ENCODE data around the gene MSRB1.
A peak's percentile ranks its signal among the peaks of the same experiment; 100 is the strongest.

Gene MSRB1

DNA sequence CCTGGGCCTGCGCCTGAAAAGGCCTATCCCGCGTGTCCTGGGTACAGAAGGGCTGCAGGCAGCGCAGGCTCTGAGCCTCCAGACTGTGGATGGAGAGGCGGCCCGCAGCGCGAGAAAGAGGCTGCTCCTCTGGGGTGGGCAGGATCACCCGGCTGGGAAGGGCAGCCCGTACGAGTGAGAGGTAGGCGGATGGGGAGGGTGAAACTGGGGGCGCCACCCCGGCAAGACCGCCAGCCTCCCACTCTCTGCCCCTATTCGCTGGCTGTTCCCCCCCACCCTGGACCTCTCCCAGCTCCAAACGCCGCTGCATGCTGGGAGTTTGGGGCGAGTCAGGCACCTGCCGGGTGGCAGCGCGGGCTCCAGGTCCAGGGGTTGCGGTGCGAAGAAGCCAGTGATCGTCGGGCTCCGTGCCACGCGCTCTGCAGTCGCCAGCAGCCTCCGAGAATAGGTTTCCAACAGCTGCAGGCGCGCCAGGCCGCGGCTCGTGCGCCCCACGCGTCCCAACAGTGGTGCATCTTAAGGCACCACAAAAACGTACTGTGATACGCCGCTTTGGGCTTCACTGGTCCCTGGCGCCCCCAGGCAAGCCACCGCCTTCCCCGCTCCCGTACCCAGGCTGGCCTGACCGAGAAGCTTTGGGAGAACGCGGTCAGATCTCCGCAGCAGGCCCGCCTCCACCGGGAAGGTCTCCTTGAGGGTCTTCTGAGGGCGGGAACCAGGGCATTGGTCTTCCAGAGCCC lies 37.2 kb upstream of the MSRB1 start:
- Histone ChIP-seq H3K27ac (peak overlapping the region in 1 of 21 experiments; percentile 80), H3K4me3 (peak overlapping the region in 1 of 7 experiments; percentile 32)

DNA sequence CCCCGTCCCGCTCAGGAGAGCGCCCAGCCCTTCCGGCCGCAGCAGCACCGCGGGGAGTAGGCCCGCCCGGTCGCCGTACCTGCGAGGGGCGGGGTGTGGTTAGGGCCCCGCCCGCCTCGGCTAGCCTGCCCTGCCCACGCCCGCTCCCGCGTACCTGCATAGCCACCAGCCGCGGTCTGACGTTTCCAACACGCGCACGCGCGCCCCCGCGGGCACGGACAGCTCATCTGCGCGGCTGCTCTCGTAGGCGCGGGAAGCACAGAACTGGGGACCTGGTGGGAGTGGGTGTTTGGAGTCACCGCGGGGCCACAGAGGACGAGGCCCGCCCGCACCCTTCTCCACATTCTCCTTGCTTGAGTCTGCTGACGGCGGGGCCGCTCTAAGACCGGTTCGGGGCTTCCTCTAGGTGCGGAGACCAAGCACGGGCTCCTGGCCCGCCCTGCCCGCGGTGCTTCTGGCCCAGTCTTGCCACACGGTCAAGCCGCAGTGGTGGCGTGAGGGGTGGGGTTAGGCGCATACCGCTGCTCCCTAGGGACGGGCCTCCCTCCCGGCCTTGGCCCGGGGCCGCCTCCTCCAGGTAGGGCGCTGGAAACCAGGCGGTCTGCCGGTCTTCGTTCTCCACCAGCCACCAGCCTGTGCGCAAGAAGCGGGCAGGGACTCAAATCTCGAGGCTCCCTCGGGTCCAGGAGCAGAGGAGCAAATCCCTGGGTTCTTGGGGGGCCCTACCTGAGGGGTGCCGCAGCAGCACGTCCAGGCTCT lies 36.5 kb upstream of the MSRB1 start:
- Histone ChIP-seq H3K27ac (peak overlapping the region in 7 of 21 experiments; percentile 10 to 80 (median 56)), H3K4me3 (peak overlapping the region in 5 of 7 experiments; percentile 16 to 32 (median 22))

DNA sequence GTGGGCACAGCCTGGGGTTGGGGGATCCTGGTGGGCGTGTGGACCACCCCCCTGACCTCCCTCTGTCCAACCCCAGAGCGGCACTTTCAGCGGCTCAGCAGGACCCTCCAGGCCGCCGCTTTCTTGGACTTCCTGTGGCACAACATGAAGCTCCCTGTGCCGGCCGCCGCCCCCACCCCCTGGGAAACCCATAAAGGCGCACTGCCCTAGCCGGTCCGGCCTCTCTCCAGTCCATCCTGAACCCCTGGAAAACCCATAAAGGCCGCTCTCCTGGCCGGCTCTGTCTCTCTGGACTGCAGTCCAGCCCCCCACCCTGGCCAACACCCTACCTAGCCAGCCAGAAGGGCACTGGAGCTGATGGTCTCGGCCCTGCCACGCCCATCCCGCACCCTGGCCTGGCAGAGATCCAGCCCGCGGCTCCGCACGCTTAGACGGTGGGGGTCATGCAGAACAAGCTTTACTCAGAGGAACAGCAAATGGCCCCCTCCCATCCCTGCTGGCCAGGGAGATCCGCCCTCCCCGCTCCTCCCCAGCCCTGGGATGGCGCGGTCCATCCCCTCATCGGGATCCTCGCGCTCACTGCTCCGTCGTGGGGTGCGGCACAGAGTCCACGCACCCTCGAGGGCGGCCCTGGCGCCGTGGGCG lies 35.6 kb upstream of the MSRB1 start:
- peak overlapping the region in 8 of 21 experiments; percentile 10 to 80 (median 53) for H3K27ac ChIP-seq
- H3K4me3 ChIP-seq, result peak overlapping the region in 5 of 7 experiments; percentile 16 to 32 (median 22)

- Histone ChIP-seq H3K27ac (no peak overlapping the region), H3K4me3 (no peak overlapping the region)
Measured at GRCh38 chr16:1977875-1978268, 34.9 kb upstream of the MSRB1 start.

DNA sequence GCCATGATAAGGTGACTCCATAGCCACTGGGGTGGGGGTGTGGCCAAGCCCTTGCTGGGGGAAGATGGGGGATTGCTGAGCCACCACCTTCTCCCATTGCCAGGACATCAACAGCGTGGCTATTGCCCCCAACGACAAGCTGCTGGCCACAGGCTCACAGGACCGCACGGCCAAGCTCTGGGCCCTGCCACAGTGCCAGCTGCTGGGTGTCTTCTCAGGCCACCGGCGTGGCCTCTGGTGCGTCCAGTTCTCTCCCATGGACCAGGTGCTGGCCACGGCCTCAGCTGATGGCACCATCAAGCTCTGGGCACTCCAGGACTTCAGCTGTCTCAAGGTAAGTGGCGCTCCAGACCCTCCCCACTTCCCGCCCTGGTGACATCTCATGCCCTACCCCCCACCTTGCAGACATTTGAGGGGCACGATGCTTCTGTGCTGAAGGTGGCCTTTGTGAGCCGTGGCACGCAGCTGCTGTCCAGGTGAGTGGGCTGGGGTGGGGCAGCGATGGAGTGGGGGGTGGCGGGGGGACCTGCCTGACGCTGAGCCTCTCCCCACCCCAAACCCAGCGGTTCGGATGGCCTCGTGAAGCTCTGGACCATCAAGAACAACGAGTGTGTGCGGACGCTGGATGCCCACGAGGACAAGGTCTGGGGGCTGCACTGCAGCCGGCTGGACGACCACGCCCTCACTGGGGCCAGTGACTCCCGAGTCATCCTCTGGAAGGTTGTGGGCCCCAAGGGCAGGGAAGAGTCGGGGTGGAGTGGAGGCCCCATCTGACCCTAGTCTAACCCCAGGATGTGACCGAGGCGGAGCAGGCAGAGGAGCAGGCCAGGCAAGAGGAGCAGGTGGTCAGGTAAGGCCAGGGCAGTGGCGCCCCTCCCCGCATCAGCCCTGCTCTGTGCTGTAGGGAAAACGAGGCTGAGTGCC lies 34.2 kb upstream of the MSRB1 start:
- Histone ChIP-seq H3K4me3 (no peak overlapping the region), H3K27ac (no peak overlapping the region)

- Histone ChIP-seq H3K4me3 (no peak overlapping the region), H3K27ac (no peak overlapping the region)
Measured at GRCh38 chr16:1976216-1976520, 33.2 kb upstream of the MSRB1 start.

DNA sequence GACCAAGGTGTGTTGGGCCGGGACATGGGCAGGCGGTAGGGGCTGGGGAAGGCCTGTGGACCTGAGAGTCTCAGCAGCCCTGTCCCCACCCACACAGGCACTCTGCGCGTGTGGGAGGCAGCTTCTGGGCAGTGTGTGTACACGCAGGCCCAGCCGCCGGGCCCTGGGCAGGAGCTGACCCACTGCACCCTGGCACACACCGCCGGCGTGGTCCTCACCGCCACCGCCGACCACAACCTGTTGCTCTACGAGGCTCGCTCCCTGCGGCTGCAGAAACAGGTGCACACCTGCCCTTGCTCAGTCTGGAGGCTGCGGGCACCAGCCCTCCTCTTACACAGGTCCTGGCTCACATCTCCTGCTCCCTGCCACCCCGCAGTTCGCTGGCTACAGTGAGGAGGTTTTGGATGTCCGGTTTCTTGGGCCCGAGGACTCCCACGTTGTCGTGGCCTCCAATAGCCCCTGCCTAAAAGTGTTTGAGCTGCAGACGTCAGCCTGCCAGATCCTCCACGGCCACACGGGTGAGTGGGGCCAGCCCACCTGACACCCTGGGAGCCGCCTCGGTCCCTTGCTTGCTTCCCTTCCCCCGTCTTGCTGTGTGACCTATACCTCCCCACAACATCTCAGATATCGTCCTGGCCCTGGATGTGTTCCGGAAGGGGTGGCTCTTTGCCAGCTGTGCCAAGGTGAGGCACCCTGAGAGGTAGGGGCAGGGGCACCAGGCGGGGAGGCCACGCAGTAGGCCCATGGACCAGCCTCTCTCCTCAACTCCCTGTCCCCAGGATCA lies 32.6 kb upstream of the MSRB1 start:
- Histone ChIP-seq H3K27ac (no peak overlapping the region), H3K4me3 (no peak overlapping the region)

GRCh38 chr16:1974157-1975070 lies 31.4 kb upstream of the MSRB1 start:
- Histone ChIP-seq H3K4me3 (no peak overlapping the region), H3K27ac (no peak overlapping the region)

GRCh38 chr16:1973461-1974156 lies 30.6 kb upstream of the MSRB1 start:
- peak overlapping the region in 2 of 7 experiments; percentile 81 to 100 for H3K4me3 ChIP-seq
- peak overlapping the region in 1 of 21 experiments; percentile 94 for H3K27ac ChIP-seq

GRCh38 chr16:1972490-1972877 lies 29.5 kb upstream of the MSRB1 start:
- Histone ChIP-seq H3K4me3 (peak overlapping the region; percentile 66 to 100 (median 81)), H3K27ac (peak overlapping the region in 20 of 21 experiments; percentile 69 to 98 (median 91))

DNA sequence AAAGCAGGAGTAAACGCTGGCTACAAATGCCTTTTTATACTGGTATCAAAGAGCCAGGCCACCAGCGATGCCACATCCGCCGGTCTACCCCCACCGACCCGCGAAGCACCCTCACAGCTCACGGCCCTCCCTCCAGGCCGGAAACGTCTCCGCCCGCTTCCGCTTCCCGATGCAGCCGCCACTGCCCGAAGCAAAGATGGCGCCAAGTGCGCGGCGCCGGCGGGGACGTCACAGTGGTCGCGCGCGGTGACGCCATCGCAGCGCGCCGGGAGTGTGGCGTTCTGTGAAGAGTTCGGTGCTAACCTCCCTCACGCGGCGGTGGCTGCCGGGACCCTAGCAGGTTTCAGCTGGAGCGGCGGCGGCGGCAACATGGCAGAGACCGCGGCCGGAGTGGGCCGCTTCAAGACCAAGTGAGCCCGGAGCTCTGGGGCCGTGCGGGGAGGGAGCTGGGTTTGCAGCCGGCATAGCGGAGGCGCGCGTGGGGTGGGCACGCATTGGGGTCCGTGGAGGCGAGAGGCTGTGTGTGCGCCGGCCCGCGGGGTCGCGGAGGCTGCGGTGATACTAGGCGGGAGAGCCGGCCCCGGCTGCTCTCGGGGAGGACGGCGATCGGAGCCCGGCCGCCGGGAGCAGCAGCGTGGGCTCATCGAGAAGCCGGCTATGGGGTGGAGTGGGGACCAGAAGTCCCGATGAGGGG lies 28.9 kb upstream of the MSRB1 start, which contains the start of gene TBL3:
Gene TBL3 (plus strand): TSS at position 258 of the 694 bp plus-strand sequence. CDS start 112 bp downstream, at position 370.
- peak within 1 kb of the TSS; percentile 60 to 98 (median 91) for H3K27ac ChIP-seq
- peak within 1 kb of the TSS; percentile 66 to 100 (median 81) for H3K4me3 ChIP-seq

GRCh38 chr16:1968146-1968953 lies 25.4 kb upstream of the MSRB1 start:
- Histone ChIP-seq H3K4me3 (no peak overlapping the region), H3K27ac (no peak overlapping the region)

DNA sequence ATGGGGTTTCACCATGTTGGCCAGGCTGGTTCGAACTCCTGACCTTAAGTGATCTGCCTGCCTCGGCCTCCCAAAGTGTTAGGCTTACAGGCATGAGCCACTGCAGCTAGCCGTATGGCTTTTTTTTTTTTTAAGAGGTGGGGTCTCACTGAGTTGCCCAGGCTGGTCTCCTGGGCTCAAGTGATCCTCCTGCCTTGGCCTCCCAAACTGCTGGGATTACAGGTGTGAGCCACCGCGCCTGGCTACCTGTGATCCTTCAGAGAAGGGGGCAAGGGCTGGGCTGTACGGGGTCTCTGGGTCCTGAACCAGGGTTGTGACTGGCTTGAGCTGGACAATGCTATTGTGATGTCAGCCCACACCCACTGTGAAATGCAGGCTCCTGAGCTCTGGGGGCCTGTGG lies 23.5 kb upstream of the MSRB1 start, which contains the start of gene RNF151:
Gene RNF151 (plus strand): TSS at position 397 of the 400 bp plus-strand sequence. CDS start 26 bp downstream, outside the sequence.
- Histone ChIP-seq H3K4me3 (peak within 1 kb of the TSS; percentile 67 to 100 (median 91)), H3K27ac (peak within 1 kb of the TSS in 14 of 21 experiments; percentile 91 to 100 (median 98))

- peak overlapping the region; percentile 84 to 100 (median 97) for H3K27ac ChIP-seq
- peak overlapping the region; percentile 67 to 100 (median 91) for H3K4me3 ChIP-seq
Measured at GRCh38 chr16:1965396-1966001, 22.5 kb upstream of the MSRB1 start.
